IgD-negative memory B cell (primary cell): ENCODE measurements around the gene FRAS1. TPM values are rescaled to one million over a fixed set of nuclear protein-coding genes. Genes with fewer than 3 reads are reported as not detected.
"Not testable (repeated sequence)": the region's sequence is repeated elsewhere in the genome, so short reads cannot be mapped to it uniquely, and the experiment has no call there.

ENCODE experiments used
- H3K27ac Mint-ChIP-seq, 3 donors: one replicate each; pipeline ENCODE4 v1.8.0; 2020 to 2022; ENCODE audit warnings: mild to moderate bottlenecking in 3 of 3, mixed read lengths in 3 of 3, moderate library complexity in 1 of 3
- H3K27me3 Mint-ChIP-seq: one replicate; pipeline ENCODE4 v1.8.0; 2021; ENCODE audit warnings: mixed read lengths
- H3K36me3 Mint-ChIP-seq: one replicate; pipeline ENCODE4 v1.8.0; 2020; ENCODE audit warnings: mild to moderate bottlenecking, mixed read lengths
- H3K4me1 Mint-ChIP-seq, 3 donors: one replicate each; pipeline ENCODE4 v1.8.0; 2020 to 2022; ENCODE audit warnings: mixed read lengths in 3 of 3, mild to moderate bottlenecking in 1 of 3
- H3K4me3 Mint-ChIP-seq, 4 donors: one replicate each; pipeline ENCODE4 v1.8.0; 2020 to 2022; ENCODE audit warnings: mild to moderate bottlenecking in 4 of 4, mixed read lengths in 4 of 4, moderate library complexity in 3 of 4
- H3K9me3 Mint-ChIP-seq, 3 donors: one replicate each; pipeline ENCODE4 v1.8.0; 2020 to 2021; ENCODE audit warnings: mixed read lengths in 3 of 3, mild to moderate bottlenecking in 1 of 3
- polyA plus RNA-seq: library from polyadenylated mRNA; unstranded; fragments of 300-500 nt; fragmentation: Illumina TruSeq; gene quantifications from one replicate; pipeline ENCODE4 v1.2.3, GENCODE V29; 2021

Gene FRAS1
- polyA plus RNA-seq, 1 donor from 2014 or later: not detected

- H3K27ac Mint-ChIP-seq: no peak overlapping the region
- no peaks in the 10 kb centered on the region for H3K9me3 Mint-ChIP-seq
- peaks cover 11% of the 10 kb centered on the region for H3K27me3 Mint-ChIP-seq
- H3K36me3 Mint-ChIP-seq: no peaks in the 10 kb centered on the region
- H3K4me3 Mint-ChIP-seq: no peak overlapping the region
- H3K4me1 Mint-ChIP-seq: no peaks in the 10 kb centered on the region
Observed at GRCh38 chr4:78074759-78075158, 17.6 kb downstream of the FRAS1 start.

GRCh38 chr4:78075986-78076385 is 18.9 kb downstream of the FRAS1 start:
- H3K4me3 Mint-ChIP-seq: no peak overlapping the region
- H3K4me1 Mint-ChIP-seq: peaks cover 0 to 2% (median 0%) of the 10 kb centered on the region in 3 donors
- peaks cover 10% of the 10 kb centered on the region for H3K27me3 Mint-ChIP-seq
- no peak overlapping the region for H3K27ac Mint-ChIP-seq
- no peaks in the 10 kb centered on the region for H3K36me3 Mint-ChIP-seq
- no peaks in the 10 kb centered on the region for H3K9me3 Mint-ChIP-seq

GRCh38 chr4:78078101-78078500 is 21.0 kb downstream of the FRAS1 start:
- no peak overlapping the region for H3K27ac Mint-ChIP-seq
- H3K27me3 Mint-ChIP-seq: peaks cover 7% of the 10 kb centered on the region
- no peaks in the 10 kb centered on the region for H3K36me3 Mint-ChIP-seq
- no peaks in the 10 kb centered on the region for H3K9me3 Mint-ChIP-seq
- H3K4me3 Mint-ChIP-seq: no peak overlapping the region
- H3K4me1 Mint-ChIP-seq: peaks cover 0 to 2% (median 0%) of the 10 kb centered on the region in 3 donors

DNA sequence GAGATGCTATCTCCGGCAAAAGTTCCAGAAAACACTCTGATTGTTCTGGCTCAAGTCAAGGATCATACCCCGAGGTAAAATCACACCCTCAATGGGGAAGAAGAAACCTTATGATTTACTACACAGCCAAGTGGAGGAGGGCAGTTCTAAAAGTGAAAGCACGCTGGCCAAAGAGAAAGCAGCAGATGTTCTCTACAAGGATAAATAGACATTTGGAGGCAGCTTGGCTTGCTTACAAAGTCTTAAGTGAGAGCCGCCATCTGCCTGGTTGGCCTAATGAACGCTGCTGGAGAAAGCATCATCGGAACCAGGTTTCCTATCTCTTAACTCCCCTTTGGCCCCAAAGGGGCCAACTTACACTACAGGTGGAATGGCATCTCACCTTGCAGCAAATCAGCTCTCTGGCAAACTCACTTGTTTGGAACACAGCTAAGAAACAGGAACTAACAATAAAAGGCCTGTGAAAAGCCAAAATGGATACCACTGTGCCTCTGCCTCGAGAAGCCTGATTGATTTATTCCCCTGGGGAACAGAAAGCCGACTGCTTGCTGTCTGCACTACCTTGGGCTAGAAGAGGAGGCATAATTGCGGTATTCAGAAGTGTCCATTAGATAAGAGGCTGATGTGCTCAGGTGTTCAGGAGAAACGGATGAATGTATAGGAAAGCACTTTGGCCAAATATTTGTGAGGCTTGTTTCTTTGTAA is 22.8 kb downstream of the FRAS1 start:
- Mint-ChIP-seq H3K4me3 (no peak overlapping the region), H3K36me3 (no peaks in the 10 kb centered on the region), H3K27ac (no peak overlapping the region), H3K4me1 (peaks cover 0 to 2% (median 0%) of the 10 kb centered on the region in 3 donors), H3K9me3 (no peaks in the 10 kb centered on the region), H3K27me3 (peaks cover 4% of the 10 kb centered on the region)

GRCh38 chr4:78081541-78081940 is 24.4 kb downstream of the FRAS1 start:
- Mint-ChIP-seq H3K27me3 (peaks cover 7% of the 10 kb centered on the region), H3K4me1 (peaks cover 0 to 2% (median 0%) of the 10 kb centered on the region in 3 donors), H3K36me3 (no peaks in the 10 kb centered on the region), H3K4me3 (peak overlapping the region in 1 of 4 donors; percentile 54), H3K27ac (no peak overlapping the region), H3K9me3 (no peaks in the 10 kb centered on the region)

DNA sequence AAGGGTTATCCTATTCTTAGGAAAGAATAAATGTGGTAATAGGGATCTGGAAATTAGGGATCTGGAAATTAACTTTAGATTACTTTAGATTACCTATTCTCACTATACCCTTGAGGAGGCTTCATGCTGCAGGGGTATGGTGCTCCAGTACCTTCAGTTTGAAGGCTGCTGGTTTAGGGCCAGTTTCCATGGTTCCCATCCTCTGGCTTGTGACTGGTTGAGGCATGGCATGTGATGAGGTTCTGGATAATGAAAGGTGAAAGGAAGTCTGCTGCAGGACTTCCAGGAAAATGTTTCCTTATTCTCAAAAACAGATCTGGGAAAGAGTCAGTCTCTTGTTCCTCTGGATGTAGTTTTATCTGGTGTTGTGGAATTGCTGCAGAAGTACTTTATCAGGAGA is 25.9 kb downstream of the FRAS1 start:
- peaks cover 0 to 2% (median 0%) of the 10 kb centered on the region in 3 donors for H3K4me1 Mint-ChIP-seq
- no peak overlapping the region for H3K27ac Mint-ChIP-seq
- no peaks in the 10 kb centered on the region for H3K36me3 Mint-ChIP-seq
- no peaks in the 10 kb centered on the region for H3K9me3 Mint-ChIP-seq
- peaks cover 3% of the 10 kb centered on the region for H3K27me3 Mint-ChIP-seq
- H3K4me3 Mint-ChIP-seq: no peak overlapping the region

DNA sequence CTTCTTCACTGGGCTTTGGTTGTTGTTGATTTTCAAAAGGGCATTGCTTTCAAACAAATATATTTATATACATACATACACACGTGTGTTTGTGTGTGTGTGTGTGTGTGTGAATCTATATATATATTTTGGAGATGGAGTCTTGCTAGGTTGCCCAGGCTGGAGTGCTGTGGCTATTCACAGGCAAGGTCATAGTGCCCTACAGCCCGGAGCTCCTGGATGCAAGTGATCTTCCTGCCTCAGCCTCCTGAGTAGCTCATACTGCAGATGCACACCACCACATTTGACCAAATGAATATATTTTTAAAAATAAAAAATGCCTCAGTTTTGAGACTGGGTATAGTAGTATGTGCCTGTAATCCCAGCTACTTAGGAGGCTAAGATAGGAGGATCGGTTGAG is 34.4 kb downstream of the FRAS1 start:
- H3K4me3 Mint-ChIP-seq: no peak overlapping the region
- peaks cover 0 to 4% (median 0%) of the 10 kb centered on the region in 3 donors for H3K9me3 Mint-ChIP-seq
- peaks cover 2% of the 10 kb centered on the region for H3K36me3 Mint-ChIP-seq
- no peak overlapping the region for H3K27ac Mint-ChIP-seq
- H3K27me3 Mint-ChIP-seq: peaks cover 1% of the 10 kb centered on the region
- no peaks in the 10 kb centered on the region for H3K4me1 Mint-ChIP-seq

DNA sequence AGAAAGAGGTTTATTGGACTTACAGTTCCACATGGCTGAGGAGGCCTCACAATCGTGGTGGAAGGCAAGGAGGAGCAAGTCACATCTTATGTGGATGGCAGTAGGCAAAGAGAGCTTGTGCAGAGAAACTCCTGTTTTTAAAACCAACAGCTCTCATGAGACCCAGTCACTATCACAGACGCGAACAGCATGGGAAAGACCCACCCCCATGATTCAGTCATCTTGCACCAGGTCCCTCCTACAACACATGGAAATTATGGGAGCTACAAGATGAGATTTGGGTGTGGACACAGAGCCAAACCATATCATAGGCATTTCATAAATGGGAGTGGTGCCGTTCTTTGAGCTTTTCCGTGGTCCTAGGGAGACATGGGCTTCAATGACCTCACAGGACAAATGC is 35.2 kb downstream of the FRAS1 start:
- not testable (repeated sequence) for H3K4me1 Mint-ChIP-seq

GRCh38 chr4:78092850-78093249 is 35.7 kb downstream of the FRAS1 start:
- Mint-ChIP-seq H3K4me1 (no peaks in the 10 kb centered on the region), H3K9me3 (peaks cover 0 to 12% (median 3%) of the 10 kb centered on the region in 3 donors), H3K36me3 (peaks cover 5% of the 10 kb centered on the region), H3K27ac (no peak overlapping the region), H3K27me3 (peaks cover 1% of the 10 kb centered on the region), H3K4me3 (no peak overlapping the region)

More for the DNA sequence above, 35.2 kb downstream of the FRAS1 start:
- H3K27ac Mint-ChIP-seq, H3K27me3 Mint-ChIP-seq, H3K36me3 Mint-ChIP-seq: not testable (repeated sequence)
- peaks cover 0 to 12% (median 2%) of the 10 kb centered on the region in 3 donors for H3K9me3 Mint-ChIP-seq
- peak overlapping the region in 1 of 4 donors; percentile 60 for H3K4me3 Mint-ChIP-seq

DNA sequence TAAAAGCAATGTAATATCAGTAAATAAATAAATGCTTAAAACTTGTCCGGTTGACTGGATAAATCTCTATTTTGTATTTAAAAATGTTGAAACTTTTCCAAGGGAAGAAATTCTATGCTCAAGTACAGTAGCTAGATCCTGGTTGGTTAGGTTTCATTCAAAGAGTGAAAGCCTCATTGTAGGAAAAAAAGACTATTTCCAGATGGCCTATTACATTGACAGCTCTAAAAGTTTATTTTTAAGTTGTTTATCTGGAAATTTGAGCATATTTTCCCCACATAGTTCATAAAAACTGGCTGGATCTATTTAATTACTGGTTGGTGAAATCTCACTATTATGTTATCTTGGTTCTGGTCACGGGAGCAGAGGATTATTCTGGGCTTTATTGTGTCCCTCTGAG is 38.0 kb downstream of the FRAS1 start:
- Mint-ChIP-seq H3K4me3 (no peak overlapping the region), H3K27me3 (peaks cover 1% of the 10 kb centered on the region), H3K36me3 (peaks cover 5% of the 10 kb centered on the region), H3K4me1 (no peaks in the 10 kb centered on the region), H3K27ac (no peak overlapping the region), H3K9me3 (peaks cover 0 to 12% (median 3%) of the 10 kb centered on the region in 3 donors)

DNA sequence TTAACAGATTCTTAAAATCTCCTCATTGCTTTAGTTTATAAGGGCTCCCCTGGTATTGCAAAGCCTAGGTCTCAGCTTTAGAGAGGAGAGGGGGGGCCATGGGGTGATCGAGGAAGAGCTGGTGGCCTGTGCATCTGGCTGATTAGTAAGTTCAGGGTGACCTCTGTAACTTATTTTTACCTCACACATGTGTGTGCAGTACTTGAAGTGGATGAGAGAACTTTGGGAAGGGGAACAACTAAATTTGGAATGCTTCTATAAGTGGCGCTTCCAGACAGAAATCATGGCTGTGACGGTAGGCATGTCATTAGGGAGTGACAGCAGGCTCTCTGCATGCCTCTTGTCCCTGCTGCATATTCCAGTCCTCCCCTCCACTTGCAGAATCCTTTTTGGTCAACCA is 41.9 kb downstream of the FRAS1 start:
- no peak overlapping the region for H3K27ac Mint-ChIP-seq
- H3K27me3 Mint-ChIP-seq: no peaks in the 10 kb centered on the region
- H3K36me3 Mint-ChIP-seq: peaks cover 6% of the 10 kb centered on the region
- H3K9me3 Mint-ChIP-seq: peaks cover 0 to 12% (median 3%) of the 10 kb centered on the region in 3 donors
- no peaks in the 10 kb centered on the region for H3K4me1 Mint-ChIP-seq
- no peak overlapping the region for H3K4me3 Mint-ChIP-seq

DNA sequence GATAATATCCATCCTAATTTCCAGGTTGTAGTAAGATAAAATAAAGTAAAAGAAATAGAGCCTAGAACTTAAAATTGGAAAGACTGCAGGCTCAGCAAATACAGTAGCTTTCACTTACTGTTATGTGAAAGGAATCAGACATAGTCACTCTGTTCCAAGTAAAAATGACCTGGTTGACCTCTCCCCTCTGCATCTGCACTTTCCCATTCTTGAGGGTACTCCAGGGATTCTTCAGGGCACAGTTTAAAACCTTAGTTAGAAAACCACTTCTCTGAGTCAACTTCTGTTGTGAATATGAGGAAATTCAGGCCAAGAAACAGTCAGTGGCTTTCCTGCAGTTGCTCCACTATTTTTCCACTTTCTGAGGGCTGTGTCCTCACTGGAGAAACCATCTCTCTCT is 42.9 kb downstream of the FRAS1 start:
- no peak overlapping the region for H3K4me3 Mint-ChIP-seq
- H3K36me3 Mint-ChIP-seq: peaks cover 6% of the 10 kb centered on the region
- H3K27me3 Mint-ChIP-seq: no peaks in the 10 kb centered on the region
- no peaks in the 10 kb centered on the region for H3K4me1 Mint-ChIP-seq
- H3K9me3 Mint-ChIP-seq: peaks cover 0 to 12% (median 6%) of the 10 kb centered on the region in 3 donors
- no peak overlapping the region for H3K27ac Mint-ChIP-seq

- Mint-ChIP-seq H3K4me3 (no peak overlapping the region), H3K27me3 (peaks cover 3% of the 10 kb centered on the region), H3K36me3 (peaks cover 2% of the 10 kb centered on the region), H3K4me1 (no peaks in the 10 kb centered on the region), H3K9me3 (peaks cover 0 to 8% (median 2%) of the 10 kb centered on the region in 3 donors), H3K27ac (no peak overlapping the region)
Observed at GRCh38 chr4:78119698-78120097, 62.6 kb downstream of the FRAS1 start.

GRCh38 chr4:78120144-78120880 is 63.2 kb downstream of the FRAS1 start:
- Mint-ChIP-seq H3K9me3 (peaks cover 0 to 8% (median 2%) of the 10 kb centered on the region in 3 donors), H3K4me1 (no peaks in the 10 kb centered on the region), H3K27ac (no peak overlapping the region), H3K27me3 (peaks cover 3% of the 10 kb centered on the region), H3K36me3 (peaks cover 2% of the 10 kb centered on the region), H3K4me3 (no peak overlapping the region)

GRCh38 chr4:78121338-78121904 is 64.3 kb downstream of the FRAS1 start:
- Mint-ChIP-seq H3K27ac (no peak overlapping the region), H3K9me3 (peaks cover 0 to 8% (median 2%) of the 10 kb centered on the region in 3 donors), H3K36me3 (peaks cover 2% of the 10 kb centered on the region), H3K4me3 (no peak overlapping the region), H3K4me1 (no peaks in the 10 kb centered on the region), H3K27me3 (peaks cover 3% of the 10 kb centered on the region)
